ENCODE results near the gene KIRREL1. TPM values are rescaled to one million over a fixed set of nuclear protein-coding genes. Genes with fewer than 3 reads are reported as not detected.
A peak's percentile ranks its signal among the peaks of the same experiment; 100 is the strongest.

KIRREL1 gene
- total RNA-seq, 2 donors from 2014 or later, result 19.7 to 21.2 TPM

GRCh38 chr1:158084747-158085146 is 91.3 kb downstream of the KIRREL1 start:
- intact Hi-C loops (cut with DNase I), result loop anchor here (5.0 to 10.0 kb wide), 2 partner anchors 50 to 92 kb away; partner anchors contain the start of gene KIRREL1 (in 1 of the 2)
- DNase-seq (no peak), ATAC-seq (no peak)

DNA sequence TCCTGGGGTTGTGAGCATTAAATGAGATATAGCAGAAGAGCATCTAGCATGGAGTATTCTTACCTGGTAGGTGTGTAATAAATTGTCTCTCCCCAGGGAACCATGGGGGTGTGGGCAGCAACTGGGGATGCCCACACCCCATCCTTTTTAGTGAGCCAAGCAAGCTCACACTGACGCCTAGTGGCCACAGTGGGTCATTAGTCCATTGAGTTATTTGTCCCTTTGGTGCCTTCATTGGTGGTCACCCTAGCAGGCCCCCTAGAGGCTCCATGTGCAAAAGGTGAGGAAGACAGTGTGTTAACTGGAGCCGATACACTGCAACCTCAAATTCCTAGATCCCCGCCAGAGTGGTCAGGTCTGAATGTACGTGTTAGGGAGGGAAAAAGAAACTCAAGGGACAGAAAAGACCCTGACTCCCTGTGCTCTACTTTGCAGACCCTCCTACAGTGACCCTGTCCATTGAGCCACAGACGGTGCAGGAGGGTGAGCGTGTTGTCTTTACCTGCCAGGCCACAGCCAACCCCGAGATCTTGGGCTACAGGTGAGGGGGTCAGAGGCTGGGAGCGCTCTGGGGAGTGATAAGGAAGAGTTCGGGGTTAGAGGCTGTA is 94.0 kb downstream of the KIRREL1 start:
- DNase-seq (peak; percentile 64), ATAC-seq (peak; percentile 35 to 65)
- intact Hi-C loops (cut with DNase I), result loop anchor here (2.0 to 10.0 kb wide), 3 partner anchors 53 to 99 kb away; partner anchors contain the start of gene KIRREL1 (in 1 of the 2)

GRCh38 chr1:158089476-158089875 is 96.0 kb downstream of the KIRREL1 start:
- no peak for DNase-seq
- intact Hi-C loops (cut with DNase I), result loop anchor here (5.0 to 10.0 kb wide), 2 partner anchors 55 to 97 kb away; partner anchors contain the start of gene KIRREL1 (in 1 of the 2)
- ATAC-seq, result no peak

DNA sequence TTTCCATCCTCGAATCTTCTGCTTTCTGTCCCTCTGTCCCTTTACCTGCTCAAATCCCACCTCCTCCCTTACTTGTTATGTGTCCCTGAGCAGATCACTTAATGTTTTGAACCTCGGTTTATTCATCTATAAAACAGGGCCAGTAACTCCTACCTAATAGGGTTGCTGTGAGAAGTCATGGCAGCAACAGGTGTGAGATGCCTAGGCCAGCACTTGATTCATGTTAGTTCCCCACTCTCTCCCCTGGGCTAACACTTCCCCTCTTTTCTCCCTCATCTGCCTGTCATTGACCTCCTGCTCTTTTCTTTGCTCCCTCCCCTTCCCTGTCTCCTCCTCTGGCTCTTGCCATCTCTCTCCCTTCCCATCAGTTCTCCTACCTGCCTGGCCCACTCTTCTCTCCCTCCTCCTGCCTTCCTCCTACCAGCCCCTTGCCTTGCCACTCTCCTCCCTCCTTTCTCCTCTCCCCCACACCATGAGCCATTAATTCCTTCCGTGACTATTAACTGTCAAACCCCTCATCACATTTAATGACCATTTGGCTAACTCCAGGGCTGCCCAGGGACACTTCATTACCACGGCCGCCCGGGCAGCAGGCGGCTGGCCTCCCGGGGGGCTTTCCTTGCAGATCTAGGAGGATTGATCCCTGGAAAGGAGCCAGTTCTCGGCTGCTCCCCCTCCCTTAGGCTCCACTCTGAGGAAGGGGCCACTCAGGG is 96.6 kb downstream of the KIRREL1 start:
- intact Hi-C loops (cut with DNase I), result loop anchor here (5.0 to 10.0 kb wide), 2 partner anchors 55 to 98 kb away; partner anchors contain the start of gene KIRREL1 (in 1 of the 2)
- no peak for ATAC-seq
- DNase-seq, result no peak

- no peak for ATAC-seq
- intact Hi-C loops (cut with DNase I), result no loop called here
- no peak for DNase-seq
Measured at GRCh38 chr1:158093376-158093775, 99.9 kb downstream of the KIRREL1 start.

DNA sequence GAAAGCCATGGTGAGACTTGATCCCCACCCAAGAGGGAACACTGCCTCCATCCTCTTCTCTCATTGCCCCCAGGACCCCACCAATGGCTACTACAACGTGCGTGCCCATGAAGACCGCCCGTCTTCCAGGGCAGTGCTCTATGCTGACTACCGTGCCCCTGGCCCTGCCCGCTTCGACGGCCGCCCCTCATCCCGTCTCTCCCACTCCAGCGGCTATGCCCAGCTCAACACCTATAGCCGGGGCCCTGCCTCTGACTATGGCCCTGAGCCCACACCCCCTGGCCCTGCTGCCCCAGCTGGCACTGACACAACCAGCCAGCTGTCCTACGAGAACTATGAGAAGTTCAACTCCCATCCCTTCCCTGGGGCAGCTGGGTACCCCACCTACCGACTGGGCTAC is 101.1 kb downstream of the KIRREL1 start:
- intact Hi-C loops (cut with DNase I), result no loop called here
- DNase-seq (no peak), ATAC-seq (no peak)

GRCh38 chr1:158095737-158096335 is 102.4 kb downstream of the KIRREL1 start:
- DNase-seq (peak; percentile 30), ATAC-seq (peak in 1 of 2 donors; percentile 59)
- intact Hi-C loops (cut with DNase I), result no loop called here

DNA sequence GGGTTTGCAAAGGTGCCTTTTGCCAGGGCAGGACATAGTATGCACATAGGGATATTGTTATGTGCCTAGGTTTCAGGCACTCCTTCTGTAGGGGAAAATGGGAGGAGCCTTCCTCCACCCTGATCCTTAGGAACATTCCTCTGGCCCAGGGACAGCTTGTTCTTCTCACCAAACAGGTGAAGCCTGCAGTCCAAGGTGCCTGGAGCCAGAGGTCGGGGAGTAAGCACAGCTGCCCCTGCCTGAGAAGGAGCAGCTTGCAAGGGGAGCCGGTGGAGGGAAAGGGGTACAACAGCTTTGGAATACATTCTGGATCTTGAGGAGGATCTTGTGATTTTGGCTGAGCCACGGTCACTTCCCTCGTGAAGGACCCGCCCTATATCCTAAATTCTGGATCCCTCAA is 104.8 kb downstream of the KIRREL1 start:
- intact Hi-C loops (cut with DNase I), result no loop called here
- ATAC-seq (no peak), DNase-seq (no peak)

DNA sequence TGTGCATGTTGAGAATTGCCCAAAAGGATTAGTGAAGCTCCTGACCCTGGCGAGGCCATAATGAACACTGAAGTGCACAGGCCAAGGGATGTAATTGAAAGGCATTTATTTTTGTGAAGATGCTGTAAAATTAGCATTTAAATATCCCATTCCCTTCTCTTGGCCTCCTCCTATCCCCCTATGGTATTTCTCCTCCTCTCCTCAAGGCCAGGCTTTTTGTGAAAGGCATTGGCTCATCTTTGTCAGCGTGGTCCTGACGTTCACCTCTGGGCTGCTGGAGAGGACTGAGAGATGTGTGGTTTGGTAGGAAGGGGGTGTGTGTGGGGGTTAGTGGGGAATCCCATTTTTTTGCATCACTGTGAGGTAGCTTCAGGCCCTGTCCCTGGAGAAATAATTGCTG is 105.7 kb downstream of the KIRREL1 start:
- intact Hi-C loops (cut with DNase I), result no loop called here
- ATAC-seq, result no peak
- no peak for DNase-seq

GRCh38 chr1:158100498-158100897 is 107.1 kb downstream of the KIRREL1 start:
- DNase-seq, result no peak
- intact Hi-C loops (cut with DNase I), result no loop called here
- no peak for ATAC-seq

- DNase-seq (no peak), ATAC-seq (no peak)
- intact Hi-C loops (cut with DNase I), result no loop called here
Measured at GRCh38 chr1:158101455-158101854, 108.0 kb downstream of the KIRREL1 start.

GRCh38 chr1:158101927-158102326 is 108.5 kb downstream of the KIRREL1 start:
- DNase-seq (no peak), ATAC-seq (peak; percentile 28 to 31)
- intact Hi-C loops (cut with DNase I), result no loop called here

GRCh38 chr1:158102881-158103674 is 109.6 kb downstream of the KIRREL1 start:
- no peak for DNase-seq
- intact Hi-C loops (cut with DNase I), result no loop called here
- ATAC-seq, result no peak

GRCh38 chr1:158103861-158104522 is 110.5 kb downstream of the KIRREL1 start:
- intact Hi-C loops (cut with DNase I), result no loop called here
- DNase-seq (no peak), ATAC-seq (no peak)

- intact Hi-C loops (cut with DNase I), result no loop called here
- DNase-seq (no peak), ATAC-seq (no peak)
Measured at GRCh38 chr1:158104891-158105290, 111.4 kb downstream of the KIRREL1 start.

GRCh38 chr1:158105352-158106095 is 112.1 kb downstream of the KIRREL1 start:
- ATAC-seq (no peak), DNase-seq (no peak)
- intact Hi-C loops (cut with DNase I), result no loop called here

GRCh38 chr1:158107916-158108315 is 114.5 kb downstream of the KIRREL1 start:
- ATAC-seq (no peak), DNase-seq (no peak)
- intact Hi-C loops (cut with DNase I), result no loop called here
